GM13976 (cell line): ENCODE data around the gene RHOT2.

Source experiments
- DNase-seq: peaks from one replicate; pipeline ENCODE4 v3.0.0; 2012; ENCODE audit warnings: low spot score
- in situ Hi-C: fragments of 300-500 bp; cut with MboI; formaldehyde crosslinking; loops from one replicate; pipeline ENCODE4 v1.12.0; 2022; ENCODE audit warnings: low sequenced_read_pairs, mixed read lengths, inconsistent platforms; ENCODE audit not compliant: unreplicated experiment
- TF ChIP-seq, protein P1 (sequence below): IDR thresholded peaks from 2 replicates; pipeline ENCODE4 v1.5.1; 2012; ENCODE audit warnings: borderline replicate concordance, mild to moderate bottlenecking; ENCODE audit not compliant: insufficient read depth; ENCODE audit errors: extremely low read depth, missing control alignments, control extremely low read depth

Gene RHOT2

DNA sequence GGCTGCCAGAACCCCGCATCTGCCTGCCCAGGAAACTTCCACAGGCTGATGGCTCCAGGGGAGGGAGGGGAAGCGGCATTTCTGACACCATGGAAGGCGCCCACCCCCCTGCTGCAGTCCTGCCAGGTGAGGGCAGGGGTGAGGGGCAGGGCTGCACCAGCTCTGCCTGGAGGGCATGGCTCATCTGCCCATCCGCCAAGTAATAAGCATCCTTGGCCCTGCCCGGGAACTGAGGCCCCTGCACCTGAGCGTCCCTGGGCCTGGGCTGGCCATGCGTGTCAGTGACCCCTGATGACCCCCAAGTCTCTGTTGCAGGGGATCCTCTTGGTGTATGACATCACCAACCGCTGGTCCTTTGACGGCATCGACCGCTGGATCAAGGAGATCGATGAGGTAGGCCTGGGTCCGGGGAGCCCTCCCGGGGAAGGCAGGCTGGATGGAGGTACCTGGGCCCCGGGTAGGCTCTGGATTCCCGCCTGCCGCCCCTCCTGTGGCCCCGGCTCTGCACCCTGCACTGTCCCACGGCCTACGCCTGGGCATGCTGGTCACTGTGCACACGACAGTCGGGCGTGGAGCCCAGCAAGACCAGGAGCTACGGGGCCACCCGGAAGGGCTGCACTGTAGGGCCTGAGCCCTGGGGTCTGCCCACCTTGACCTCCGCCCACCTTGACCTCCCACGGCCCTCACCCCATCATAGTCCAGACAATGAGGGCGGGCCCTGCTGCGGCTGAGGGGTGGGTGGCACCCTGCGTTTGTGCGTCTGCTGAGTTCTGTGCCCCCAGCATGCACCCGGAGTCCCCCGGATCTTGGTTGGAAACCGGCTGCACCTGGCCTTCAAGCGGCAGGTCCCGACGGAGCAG lies 42.6 kb upstream of the RHOT2 start:
- in situ Hi-C loops, result no loop called here
- DNase-seq, result no peak
- TF ChIP-seq, protein P1, sequence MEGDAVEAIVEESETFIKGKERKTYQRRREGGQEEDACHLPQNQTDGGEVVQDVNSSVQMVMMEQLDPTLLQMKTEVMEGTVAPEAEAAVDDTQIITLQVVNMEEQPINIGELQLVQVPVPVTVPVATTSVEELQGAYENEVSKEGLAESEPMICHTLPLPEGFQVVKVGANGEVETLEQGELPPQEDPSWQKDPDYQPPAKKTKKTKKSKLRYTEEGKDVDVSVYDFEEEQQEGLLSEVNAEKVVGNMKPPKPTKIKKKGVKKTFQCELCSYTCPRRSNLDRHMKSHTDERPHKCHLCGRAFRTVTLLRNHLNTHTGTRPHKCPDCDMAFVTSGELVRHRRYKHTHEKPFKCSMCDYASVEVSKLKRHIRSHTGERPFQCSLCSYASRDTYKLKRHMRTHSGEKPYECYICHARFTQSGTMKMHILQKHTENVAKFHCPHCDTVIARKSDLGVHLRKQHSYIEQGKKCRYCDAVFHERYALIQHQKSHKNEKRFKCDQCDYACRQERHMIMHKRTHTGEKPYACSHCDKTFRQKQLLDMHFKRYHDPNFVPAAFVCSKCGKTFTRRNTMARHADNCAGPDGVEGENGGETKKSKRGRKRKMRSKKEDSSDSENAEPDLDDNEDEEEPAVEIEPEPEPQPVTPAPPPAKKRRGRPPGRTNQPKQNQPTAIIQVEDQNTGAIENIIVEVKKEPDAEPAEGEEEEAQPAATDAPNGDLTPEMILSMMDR, result no peak

DNA sequence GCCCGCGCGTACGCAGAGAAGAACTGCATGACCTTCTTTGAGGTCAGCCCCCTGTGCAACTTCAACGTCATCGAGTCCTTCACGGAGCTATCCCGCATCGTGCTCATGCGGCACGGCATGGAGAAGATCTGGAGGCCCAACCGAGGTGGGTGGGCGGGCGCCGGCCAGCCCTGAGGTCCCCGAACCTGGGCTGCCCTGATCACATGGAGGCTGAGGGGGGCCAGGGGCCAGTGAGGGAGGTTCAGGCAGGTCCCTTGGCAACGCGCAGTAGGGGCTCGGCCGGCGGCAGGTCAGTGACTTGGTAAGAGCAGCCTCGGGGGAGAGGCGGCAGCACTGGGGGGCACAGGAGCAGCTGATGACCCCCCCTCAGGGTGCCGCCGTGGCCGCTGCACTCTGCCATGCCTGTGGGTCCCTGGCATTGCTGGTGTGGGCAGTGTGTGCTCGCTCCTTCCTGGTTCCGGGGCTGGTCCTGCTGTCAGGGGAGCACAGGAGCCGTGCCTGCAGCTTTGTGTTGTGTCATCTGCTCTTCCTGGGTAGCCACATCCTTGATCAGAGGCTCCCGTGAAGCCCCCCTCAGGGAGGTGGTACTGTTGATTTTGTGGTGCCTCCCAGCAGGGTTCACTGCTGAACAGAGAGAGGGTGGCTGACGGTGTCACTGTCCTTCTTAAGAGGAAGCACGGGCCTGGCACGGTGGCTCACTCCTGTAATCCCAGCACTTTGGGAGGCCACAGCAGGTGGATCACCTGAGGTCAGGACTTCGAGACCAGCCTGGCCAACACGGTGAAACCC lies 41.8 kb upstream of the RHOT2 start:
- TF ChIP-seq, protein P1, result no peak

DNA sequence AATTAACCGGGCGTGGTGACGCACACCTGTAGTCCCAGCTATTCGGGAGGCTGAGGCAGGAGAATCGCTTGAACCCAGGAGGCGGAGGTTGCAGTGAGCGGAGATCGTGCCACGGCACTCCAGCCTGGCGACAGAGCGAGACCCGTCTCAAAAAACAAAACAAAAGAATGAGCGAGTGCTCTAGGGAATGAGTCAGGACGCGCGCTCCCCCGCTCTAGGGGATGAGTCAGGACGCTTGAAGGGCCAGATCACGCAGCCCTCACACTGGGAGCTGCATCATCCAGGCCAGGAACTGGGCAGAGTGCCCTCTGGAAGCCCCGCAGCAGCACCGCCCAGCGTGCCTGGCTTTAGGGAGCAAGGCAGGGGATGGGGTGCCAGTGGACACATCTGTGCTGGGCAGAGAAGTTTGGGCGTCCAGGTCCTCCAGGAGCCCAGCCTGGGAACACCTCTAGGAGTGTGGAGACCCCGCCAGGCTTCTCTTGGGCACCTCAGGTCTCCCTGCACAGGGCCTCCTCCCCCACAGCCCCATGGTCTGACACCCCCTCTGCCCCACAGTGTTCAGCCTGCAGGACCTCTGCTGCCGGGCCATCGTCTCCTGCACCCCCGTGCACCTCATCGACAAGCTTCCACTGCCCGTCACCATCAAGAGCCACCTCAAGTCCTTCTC lies 41.0 kb upstream of the RHOT2 start:
- DNase-seq, result no peak
- in situ Hi-C loops, result no loop called here
- TF ChIP-seq, protein P1, result no peak

More for the DNA sequence above, 41.8 kb upstream of the RHOT2 start:
- no peak for DNase-seq
- in situ Hi-C loops, result no loop called here

DNA sequence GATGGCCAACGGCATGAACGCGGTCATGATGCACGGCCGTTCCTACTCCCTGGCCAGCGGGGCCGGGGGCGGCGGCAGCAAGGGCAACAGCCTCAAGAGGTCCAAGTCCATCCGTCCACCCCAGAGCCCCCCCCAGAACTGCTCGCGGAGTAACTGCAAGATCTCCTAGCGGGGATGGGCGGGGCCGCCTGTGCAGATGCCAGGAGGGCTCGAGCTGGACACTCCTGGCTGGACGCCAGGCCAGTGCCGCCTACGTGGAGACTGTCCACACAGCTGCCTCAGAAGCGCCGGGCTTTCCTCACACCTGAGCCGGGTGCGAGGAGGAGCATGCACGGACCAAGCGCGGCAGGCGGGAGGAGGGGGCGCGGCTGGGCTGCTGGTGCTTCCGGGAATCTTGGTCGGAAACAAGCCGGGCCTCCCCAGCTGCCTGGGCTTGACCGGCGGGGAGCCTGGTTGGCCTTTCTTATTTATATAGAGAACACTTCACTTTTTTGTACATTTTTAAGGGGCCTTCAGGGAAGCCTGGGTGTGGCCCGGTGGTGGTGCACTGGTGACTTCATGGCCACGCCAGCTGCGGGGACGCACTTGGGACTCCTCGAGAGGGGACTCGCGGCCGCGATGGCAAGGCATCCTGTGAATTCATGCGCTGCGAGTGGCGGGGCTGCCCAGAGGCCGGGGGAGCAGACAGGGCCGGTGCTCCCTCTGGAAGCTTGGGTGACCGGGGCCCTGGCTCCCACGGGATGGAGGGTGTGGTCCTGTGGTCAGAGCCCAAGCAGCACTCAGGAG lies 40.3 kb upstream of the RHOT2 start:
- TF ChIP-seq, protein P1, result no peak
- in situ Hi-C loops, result no loop called here
- no peak for DNase-seq

DNA sequence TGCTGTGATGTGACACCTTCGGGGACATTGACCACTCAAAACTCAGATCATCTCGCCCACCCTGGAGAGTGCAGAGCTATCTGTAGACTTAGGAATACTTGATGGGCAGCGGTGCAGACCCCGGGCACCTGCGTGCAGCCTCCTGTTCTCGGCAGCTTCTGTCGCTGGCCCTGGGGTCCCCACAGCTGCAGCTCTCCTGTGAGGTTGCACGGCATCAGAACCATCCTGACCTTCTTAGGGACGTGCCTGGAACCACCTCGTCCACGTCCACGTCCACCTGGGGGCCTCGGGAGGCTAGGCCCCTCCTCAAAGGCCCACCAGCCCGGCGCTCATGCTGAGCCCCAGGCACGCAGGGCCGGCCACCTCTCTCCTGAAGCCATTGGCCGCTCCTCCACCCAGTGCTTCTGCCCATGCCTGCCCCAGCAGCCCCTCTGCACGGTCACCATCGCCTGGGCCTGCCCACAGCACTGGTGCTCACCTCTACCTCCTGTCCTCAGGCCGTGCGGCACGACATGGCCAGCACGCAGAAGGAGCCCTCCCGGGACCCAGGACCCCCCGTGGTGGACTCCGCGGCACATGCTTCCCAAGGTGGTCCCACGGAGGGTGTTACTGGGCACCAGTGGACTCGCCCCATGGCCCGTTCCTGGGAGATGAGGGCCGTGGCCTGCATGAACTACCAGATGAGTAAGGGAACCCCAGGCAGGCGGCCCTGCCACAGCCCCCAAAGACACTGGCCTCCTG lies 39.4 kb upstream of the RHOT2 start:
- TF ChIP-seq, protein P1, result no peak

More for the DNA sequence above, 39.4 kb upstream of the RHOT2 start:
- in situ Hi-C loops, result no loop called here
- no peak for DNase-seq
